ENCODE data around the gene KIF26A.
A peak's percentile ranks its signal among the peaks of the same experiment; 100 is the strongest.
"Not testable (repeated sequence)": the region's sequence is repeated elsewhere in the genome, so short reads cannot be mapped to it uniquely, and the experiment has no call there.

KIF26A gene

DNA sequence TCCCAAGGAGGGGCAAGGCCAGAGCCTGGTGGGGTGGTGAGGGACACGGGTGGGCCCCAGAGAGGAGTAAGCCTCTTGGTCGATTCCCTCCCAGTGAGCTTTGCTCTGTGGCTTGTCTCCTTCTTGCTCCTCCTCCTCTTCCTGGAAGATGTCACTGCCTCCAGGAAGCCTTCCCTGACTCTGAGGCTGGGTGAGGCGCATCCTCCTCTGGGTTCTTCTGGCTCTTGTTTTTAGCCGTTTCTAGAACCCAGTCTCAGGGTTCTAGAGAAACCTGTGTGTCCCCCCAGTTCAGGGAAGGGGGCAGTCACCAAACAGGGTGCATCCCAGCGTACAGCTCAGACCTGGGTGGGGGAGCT, 12.6 kb downstream of the KIF26A start:
- no peak overlapping the region for H3K4me2 ChIP-seq (ENCODE audit: low read length)
- H2AK5ac ChIP-seq (ENCODE audit: low read length) = no peak overlapping the region
- H4K8ac ChIP-seq (ENCODE audit: low read depth, low read length) = no peak overlapping the region
- H3K9ac ChIP-seq (ENCODE audit: low read length) = no peak overlapping the region
- no peak overlapping the region for H3K4me3 ChIP-seq (ENCODE audit: low read length)
- no CpG with 5 or more reads among the region's 5 CpGs for WGBS (ENCODE audit: extremely low coverage, insufficient coverage, low lambda C conversion rate)
- peaks cover 11% of the 10 kb centered on the region for H3K79me1 ChIP-seq (ENCODE audit: low read length)
- DNase-seq = no peak
- no peaks in the 10 kb centered on the region for H3K27me3 ChIP-seq (ENCODE audit: insufficient read depth, low read length, poor library complexity)
- H3K18ac ChIP-seq (ENCODE audit: low read length) = peak overlapping the region; percentile 25
- peak overlapping the region; percentile 54 for H2BK5ac ChIP-seq (ENCODE audit: low read length)
- peaks cover 4% of the 10 kb centered on the region for H3K36me3 ChIP-seq (ENCODE audit: control insufficient read depth, insufficient read depth, low read length)
- H3K23ac ChIP-seq (ENCODE audit: low read length) = no peak overlapping the region
- H3K56ac ChIP-seq (ENCODE audit: low read length) = peak overlapping the region; percentile 93
- H2BK120ac ChIP-seq (ENCODE audit: low read depth, low read length) = no peak overlapping the region
- no peak overlapping the region for H3K4ac ChIP-seq (ENCODE audit: low read depth, low read length)
- H3K79me2 ChIP-seq (ENCODE audit: control insufficient read depth, insufficient read depth, low read length) = peaks cover 16% of the 10 kb centered on the region
- H3K27ac ChIP-seq (ENCODE audit: low read depth, low read length) = no peak overlapping the region
- H4K5ac ChIP-seq (ENCODE audit: low read length) = no peak overlapping the region
- peaks cover 18% of the 10 kb centered on the region for H3K4me1 ChIP-seq (ENCODE audit: control insufficient read depth, low read depth, low read length)
- H2BK15ac ChIP-seq (replicated peaks; ENCODE audit: low read depth) = no peak overlapping the region

DNA sequence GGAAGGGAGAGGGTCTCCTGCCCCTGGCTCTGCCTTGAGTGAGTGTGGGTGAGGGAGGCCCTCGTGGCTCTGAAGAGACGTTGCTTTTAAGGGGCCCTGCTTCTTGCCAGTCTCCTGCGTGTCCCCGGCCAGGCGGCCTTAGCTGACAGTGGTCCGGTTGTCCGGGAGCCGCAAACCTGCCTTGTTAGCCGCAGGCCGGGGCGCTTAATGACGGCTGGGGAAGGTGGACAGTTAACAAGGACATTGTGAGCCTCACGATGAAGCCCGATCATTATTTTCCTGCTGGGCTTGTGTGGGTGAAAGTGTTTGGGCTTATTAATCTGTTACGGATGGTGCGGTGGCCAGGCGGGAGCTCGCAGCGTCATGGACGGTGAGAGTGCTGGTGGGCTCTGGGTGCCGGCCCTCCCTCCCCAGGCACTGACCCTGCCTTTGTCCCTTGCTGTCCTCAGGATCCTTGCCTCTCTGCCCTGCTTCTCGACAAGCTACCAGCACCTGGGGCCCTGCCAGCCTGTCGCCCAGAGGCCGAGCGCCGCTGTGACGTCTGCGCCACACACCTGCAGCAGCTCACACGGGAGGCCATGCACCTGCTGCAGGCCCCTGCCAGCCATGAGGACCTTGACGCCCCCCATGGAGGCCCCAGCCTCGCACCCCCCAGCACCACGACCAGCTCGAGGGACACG, 13.3 kb downstream of the KIF26A start:
- peaks cover 18% of the 10 kb centered on the region for H3K4me1 ChIP-seq (ENCODE audit: control insufficient read depth, low read depth, low read length)
- H2AK5ac ChIP-seq (ENCODE audit: low read length) = no peak overlapping the region
- H3K18ac ChIP-seq (ENCODE audit: low read length) = no peak overlapping the region
- no peak overlapping the region for H3K23ac ChIP-seq (ENCODE audit: low read length)
- H4K8ac ChIP-seq (ENCODE audit: low read depth, low read length) = no peak overlapping the region
- peaks cover 11% of the 10 kb centered on the region for H3K79me1 ChIP-seq (ENCODE audit: low read length)
- H3K4me2 ChIP-seq (ENCODE audit: low read length) = no peak overlapping the region
- no peak overlapping the region for H4K5ac ChIP-seq (ENCODE audit: low read length)
- H3K27me3 ChIP-seq (ENCODE audit: insufficient read depth, low read length, poor library complexity) = no peaks in the 10 kb centered on the region
- no peak overlapping the region for H2BK5ac ChIP-seq (ENCODE audit: low read length)
- no peak overlapping the region for H3K9ac ChIP-seq (ENCODE audit: low read length)
- no peak overlapping the region for H3K4me3 ChIP-seq (ENCODE audit: low read length)
- no peak overlapping the region for H3K4ac ChIP-seq (ENCODE audit: low read depth, low read length)
- no CpG with 5 or more reads among the region's 34 CpGs for WGBS (ENCODE audit: extremely low coverage, insufficient coverage, low lambda C conversion rate)
- no peak overlapping the region for H2BK15ac ChIP-seq (replicated peaks; ENCODE audit: low read depth)
- peaks cover 16% of the 10 kb centered on the region for H3K79me2 ChIP-seq (ENCODE audit: control insufficient read depth, insufficient read depth, low read length)
- H3K27ac ChIP-seq (ENCODE audit: low read depth, low read length) = no peak overlapping the region
- DNase-seq = no peak
- peak overlapping the region; percentile 17 for H3K56ac ChIP-seq (ENCODE audit: low read length)
- no peak overlapping the region for H2BK120ac ChIP-seq (ENCODE audit: low read depth, low read length)
- H3K36me3 ChIP-seq (ENCODE audit: control insufficient read depth, insufficient read depth, low read length) = peaks cover 4% of the 10 kb centered on the region

DNA sequence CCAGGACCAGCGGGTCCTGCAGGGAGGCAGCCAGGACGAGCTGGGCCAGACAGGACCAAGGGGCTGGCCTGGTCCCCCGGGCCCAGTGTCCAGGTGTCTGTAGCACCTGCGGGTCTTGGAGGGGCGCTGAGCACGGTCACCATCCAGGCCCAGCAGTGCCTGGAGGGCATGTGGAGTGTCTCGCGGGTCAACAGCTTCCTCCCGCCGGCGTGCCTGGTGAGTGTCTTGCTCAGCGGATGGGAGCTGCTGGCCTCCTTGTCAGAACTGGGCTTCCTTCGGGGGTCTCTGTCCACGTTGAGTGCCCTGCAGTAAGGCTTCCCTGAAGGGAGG, 13.8 kb downstream of the KIF26A start:
- Histone ChIP-seq H3K4me1 (ENCODE audit: control insufficient read depth, low read depth, low read length) (peaks cover 18% of the 10 kb centered on the region), H2AK5ac (ENCODE audit: low read length) (no peak overlapping the region), H3K23ac (ENCODE audit: low read length) (no peak overlapping the region), H3K4me3 (ENCODE audit: low read length) (no peak overlapping the region), H4K8ac (ENCODE audit: low read depth, low read length) (no peak overlapping the region), H3K27me3 (ENCODE audit: insufficient read depth, low read length, poor library complexity) (no peaks in the 10 kb centered on the region), H3K4me2 (ENCODE audit: low read length) (no peak overlapping the region), H3K9ac (ENCODE audit: low read length) (no peak overlapping the region), H2BK15ac (replicated peaks; ENCODE audit: low read depth) (no peak overlapping the region), H2BK120ac (ENCODE audit: low read depth, low read length) (no peak overlapping the region), H4K5ac (ENCODE audit: low read length) (no peak overlapping the region), H3K18ac (ENCODE audit: low read length) (no peak overlapping the region), H3K4ac (ENCODE audit: low read depth, low read length) (no peak overlapping the region), H3K79me2 (ENCODE audit: control insufficient read depth, insufficient read depth, low read length) (peaks cover 15% of the 10 kb centered on the region), H3K27ac (ENCODE audit: low read depth, low read length) (no peak overlapping the region), H3K79me1 (ENCODE audit: low read length) (peaks cover 10% of the 10 kb centered on the region), H2BK5ac (ENCODE audit: low read length) (no peak overlapping the region), H3K36me3 (ENCODE audit: control insufficient read depth, insufficient read depth, low read length) (peaks cover 4% of the 10 kb centered on the region), H3K56ac (ENCODE audit: low read length) (no peak overlapping the region)
- no CpG with 5 or more reads among the region's 14 CpGs for WGBS (ENCODE audit: extremely low coverage, insufficient coverage, low lambda C conversion rate)
- DNase-seq = no peak

DNA sequence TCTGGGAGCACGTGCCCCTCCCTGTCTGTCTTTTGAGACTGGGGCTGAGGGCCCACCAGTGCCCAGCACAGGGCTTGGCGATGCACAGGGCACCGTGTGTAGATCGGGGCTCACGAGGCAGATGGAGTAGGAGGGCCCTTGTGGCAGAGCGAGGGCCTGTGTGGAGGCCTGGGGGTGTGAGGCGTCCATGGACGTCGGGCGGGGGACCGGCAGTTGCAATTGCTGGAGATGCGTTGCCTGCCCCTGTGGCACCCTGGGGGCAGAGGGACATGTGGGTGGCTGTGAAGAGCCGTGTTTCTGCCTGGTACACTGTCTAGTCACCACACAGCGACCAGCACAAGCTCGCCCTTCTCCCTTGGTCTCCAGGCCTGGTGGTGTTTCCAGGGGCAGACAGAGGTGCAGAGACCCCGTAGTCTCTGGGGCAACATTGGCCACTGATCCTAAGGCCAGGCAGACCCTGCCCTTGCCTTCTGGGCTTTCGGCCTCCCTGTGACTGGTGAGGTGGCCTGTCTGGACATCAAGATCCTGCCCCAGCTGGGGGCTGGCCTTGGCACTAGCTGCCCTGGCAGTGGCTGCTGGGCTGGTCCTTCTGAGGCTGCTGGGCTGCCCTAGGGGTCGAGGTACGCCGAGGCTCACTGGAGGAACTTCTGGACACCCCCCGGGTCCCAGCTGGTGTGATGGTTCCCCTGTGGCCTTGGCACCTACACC, 14.5 kb downstream of the KIF26A start:
- H3K4me1 ChIP-seq (ENCODE audit: control insufficient read depth, low read depth, low read length) = peaks cover 18% of the 10 kb centered on the region
- no peak overlapping the region for H3K56ac ChIP-seq (ENCODE audit: low read length)
- peaks cover 12% of the 10 kb centered on the region for H3K79me2 ChIP-seq (ENCODE audit: control insufficient read depth, insufficient read depth, low read length)
- H2AK5ac ChIP-seq (ENCODE audit: low read length) = no peak overlapping the region
- no peaks in the 10 kb centered on the region for H3K27me3 ChIP-seq (ENCODE audit: insufficient read depth, low read length, poor library complexity)
- no peak overlapping the region for H3K27ac ChIP-seq (ENCODE audit: low read depth, low read length)
- no peak overlapping the region for H3K4me2 ChIP-seq (ENCODE audit: low read length)
- H3K36me3 ChIP-seq (ENCODE audit: control insufficient read depth, insufficient read depth, low read length) = peaks cover 4% of the 10 kb centered on the region
- no peak overlapping the region for H2BK120ac ChIP-seq (ENCODE audit: low read depth, low read length)
- WGBS (ENCODE audit: extremely low coverage, insufficient coverage, low lambda C conversion rate) = no CpG with 5 or more reads among the region's 21 CpGs
- no peak overlapping the region for H3K23ac ChIP-seq (ENCODE audit: low read length)
- H3K79me1 ChIP-seq (ENCODE audit: low read length) = peaks cover 8% of the 10 kb centered on the region
- no peak overlapping the region for H3K18ac ChIP-seq (ENCODE audit: low read length)
- DNase-seq = no peak
- no peak overlapping the region for H2BK15ac ChIP-seq (replicated peaks; ENCODE audit: low read depth)
- H3K4me3 ChIP-seq (ENCODE audit: low read length) = no peak overlapping the region
- H4K8ac ChIP-seq (ENCODE audit: low read depth, low read length) = no peak overlapping the region
- H4K5ac ChIP-seq (ENCODE audit: low read length) = no peak overlapping the region
- H3K9ac ChIP-seq (ENCODE audit: low read length) = no peak overlapping the region
- H2BK5ac ChIP-seq (ENCODE audit: low read length) = no peak overlapping the region
- H3K4ac ChIP-seq (ENCODE audit: low read depth, low read length) = no peak overlapping the region

DNA sequence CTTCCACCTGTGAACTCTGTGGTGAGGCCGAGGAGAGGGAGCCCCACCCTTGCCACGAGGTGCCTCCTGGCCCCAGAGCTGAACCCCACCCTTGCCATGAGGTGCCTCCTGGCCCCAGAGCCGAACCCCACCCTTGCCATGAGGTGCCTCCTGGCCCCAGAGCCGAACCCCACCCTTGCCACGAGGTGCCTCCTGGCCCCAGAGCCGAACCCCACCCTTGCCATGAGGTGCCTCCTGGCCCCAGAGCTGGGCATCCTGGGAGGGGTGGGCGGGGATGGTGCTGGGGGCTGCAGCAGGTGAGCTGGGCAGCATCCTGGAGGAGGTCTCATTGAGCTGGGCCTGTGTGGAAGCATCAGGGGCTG, 15.0 kb downstream of the KIF26A start:
- not testable (repeated sequence) for H3K79me2 ChIP-seq (ENCODE audit: control insufficient read depth, insufficient read depth, low read length); H3K23ac ChIP-seq (ENCODE audit: low read length); H4K8ac ChIP-seq (ENCODE audit: low read depth, low read length); H3K27me3 ChIP-seq (ENCODE audit: insufficient read depth, low read length, poor library complexity); H3K36me3 ChIP-seq (ENCODE audit: control insufficient read depth, insufficient read depth, low read length); H3K4me3 ChIP-seq (ENCODE audit: low read length); H2BK120ac ChIP-seq (ENCODE audit: low read depth, low read length); H3K56ac ChIP-seq (ENCODE audit: low read length); H3K4me2 ChIP-seq (ENCODE audit: low read length); DNase-seq; H3K9ac ChIP-seq (ENCODE audit: low read length); H3K79me1 ChIP-seq (ENCODE audit: low read length); H3K4ac ChIP-seq (ENCODE audit: low read depth, low read length); H3K27ac ChIP-seq (ENCODE audit: low read depth, low read length); H2BK5ac ChIP-seq (ENCODE audit: low read length); H2AK5ac ChIP-seq (ENCODE audit: low read length); H2BK15ac ChIP-seq (replicated peaks; ENCODE audit: low read depth); H3K18ac ChIP-seq (ENCODE audit: low read length); H4K5ac ChIP-seq (ENCODE audit: low read length)
- peaks cover 17% of the 10 kb centered on the region for H3K4me1 ChIP-seq (ENCODE audit: control insufficient read depth, low read depth, low read length)
- no CpG with 5 or more reads among the region's 7 CpGs for WGBS (ENCODE audit: extremely low coverage, insufficient coverage, low lambda C conversion rate)

DNA sequence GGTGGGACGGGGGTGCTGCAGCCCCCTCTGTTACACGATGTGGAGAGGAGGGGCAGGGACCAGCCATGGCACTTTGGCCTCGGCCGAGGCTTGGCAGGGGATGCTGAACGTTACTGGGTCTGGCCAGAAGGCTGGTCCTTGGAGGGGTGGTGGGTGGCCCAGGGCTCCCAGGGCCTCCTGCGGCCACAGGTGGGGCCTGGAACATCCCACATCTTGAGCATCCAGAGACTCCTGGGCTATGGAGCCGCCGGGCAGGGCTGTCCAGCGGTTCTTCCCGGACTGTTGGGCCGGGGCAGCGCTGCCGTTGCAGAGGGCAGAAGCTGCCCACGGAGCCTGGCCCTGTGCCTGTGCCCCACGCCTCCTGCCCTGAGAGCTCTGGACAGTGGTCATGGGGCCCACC, 15.9 kb downstream of the KIF26A start:
- Histone ChIP-seq H3K79me1 (ENCODE audit: low read length) (peaks cover 8% of the 10 kb centered on the region), H3K4me3 (ENCODE audit: low read length) (no peak overlapping the region), H3K36me3 (ENCODE audit: control insufficient read depth, insufficient read depth, low read length) (peaks cover 4% of the 10 kb centered on the region), H3K9ac (ENCODE audit: low read length) (no peak overlapping the region), H3K4me1 (ENCODE audit: control insufficient read depth, low read depth, low read length) (peaks cover 12% of the 10 kb centered on the region), H2BK5ac (ENCODE audit: low read length) (no peak overlapping the region), H4K5ac (ENCODE audit: low read length) (no peak overlapping the region), H3K23ac (ENCODE audit: low read length) (no peak overlapping the region), H3K4ac (ENCODE audit: low read depth, low read length) (no peak overlapping the region), H3K27ac (ENCODE audit: low read depth, low read length) (no peak overlapping the region), H2AK5ac (ENCODE audit: low read length) (no peak overlapping the region), H3K18ac (ENCODE audit: low read length) (no peak overlapping the region), H2BK120ac (ENCODE audit: low read depth, low read length) (no peak overlapping the region), H3K27me3 (ENCODE audit: insufficient read depth, low read length, poor library complexity) (no peaks in the 10 kb centered on the region), H4K8ac (ENCODE audit: low read depth, low read length) (no peak overlapping the region), H2BK15ac (replicated peaks; ENCODE audit: low read depth) (no peak overlapping the region), H3K79me2 (ENCODE audit: control insufficient read depth, insufficient read depth, low read length) (peaks cover 6% of the 10 kb centered on the region), H3K4me2 (ENCODE audit: low read length) (no peak overlapping the region), H3K56ac (ENCODE audit: low read length) (no peak overlapping the region)
- DNase-seq = no peak
- no CpG with 5 or more reads among the region's 15 CpGs for WGBS (ENCODE audit: extremely low coverage, insufficient coverage, low lambda C conversion rate)
